Measurements from ENCODE around the gene XPNPEP2.

The XPNPEP2 gene

DNA sequence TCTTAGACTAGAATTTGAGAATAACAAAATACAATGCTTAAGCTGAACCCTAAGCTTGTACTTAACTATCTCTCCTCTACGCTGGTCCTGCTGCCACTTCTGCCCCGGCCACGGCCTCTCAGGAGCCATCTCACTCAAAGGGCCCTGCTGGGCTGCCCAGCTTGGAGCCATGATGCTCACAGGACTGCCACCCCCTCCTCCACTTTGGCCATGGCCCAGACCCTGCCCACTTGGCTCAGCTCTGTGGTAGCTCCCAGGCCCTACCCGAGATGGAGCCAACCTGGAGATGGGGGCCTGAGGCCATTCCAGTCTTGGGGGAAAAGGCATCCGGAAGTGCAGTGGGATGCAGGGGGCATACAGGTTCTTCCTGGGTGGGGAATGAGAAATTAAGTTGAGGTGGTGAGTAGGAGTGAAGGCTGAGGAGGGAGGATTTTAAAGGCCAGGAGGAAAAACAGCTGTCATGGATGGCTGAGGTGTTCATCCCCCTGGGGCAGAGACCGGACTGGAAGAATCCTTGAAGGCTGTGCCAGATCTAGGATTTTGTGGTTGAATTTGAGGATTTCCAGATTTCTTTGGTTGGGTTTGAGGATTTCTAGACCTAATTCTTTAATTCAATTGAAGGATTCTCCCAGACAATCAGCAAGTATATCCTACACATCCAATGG is 41.8 kb downstream of the XPNPEP2 start:
- FAIRE-seq = no peak

GRCh38 chrX:129781134-129781672 is 42.4 kb downstream of the XPNPEP2 start:
- FAIRE-seq = no peak

GRCh38 chrX:129781680-129782495 is 43.1 kb downstream of the XPNPEP2 start:
- no peak for FAIRE-seq

DNA sequence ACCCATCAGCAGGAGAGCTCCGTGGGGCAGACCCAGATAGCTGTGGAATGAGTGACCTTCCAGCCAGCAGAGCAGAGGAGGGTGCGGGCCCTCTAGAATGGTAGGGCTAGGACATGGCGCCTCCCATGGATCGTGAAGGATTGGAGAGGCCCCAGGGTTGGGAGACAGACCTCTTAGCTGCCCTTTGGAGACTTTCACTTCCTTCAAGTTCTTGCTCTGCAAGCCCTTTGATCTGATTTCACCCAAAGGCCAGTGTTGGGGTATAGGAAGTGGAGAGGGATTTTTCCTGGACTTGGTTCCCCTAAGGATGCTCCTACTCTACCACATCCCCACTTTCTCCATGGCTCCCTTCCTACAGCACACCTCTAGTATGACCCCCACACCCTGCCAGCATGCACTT is 43.9 kb downstream of the XPNPEP2 start:
- no peak for FAIRE-seq

- FAIRE-seq = no peak
These were observed 44.5 kb downstream of the XPNPEP2 start for GRCh38 chrX:129783291-129783713.

DNA sequence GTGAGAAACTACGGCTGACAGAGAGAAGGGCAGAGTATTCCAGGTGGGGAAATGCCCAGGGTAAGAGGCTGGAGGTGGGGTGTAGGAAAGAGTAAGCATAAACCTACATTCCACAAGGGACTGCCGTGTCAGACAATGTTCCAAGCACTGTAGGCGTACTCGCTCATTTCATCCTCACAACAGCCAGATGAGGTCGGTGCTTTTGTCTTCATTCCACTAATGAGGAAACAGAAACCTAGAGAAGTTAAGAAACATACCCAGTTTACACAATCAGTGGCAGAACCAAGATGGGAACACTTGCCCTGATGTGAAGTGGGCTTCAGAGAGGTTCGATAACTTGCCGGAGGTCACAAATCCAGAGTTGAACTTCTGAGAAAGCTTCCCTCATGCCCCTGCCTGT is 45.6 kb downstream of the XPNPEP2 start:
- FAIRE-seq = no peak

GRCh38 chrX:129785160-129785947 is 46.6 kb downstream of the XPNPEP2 start:
- FAIRE-seq = no peak

DNA sequence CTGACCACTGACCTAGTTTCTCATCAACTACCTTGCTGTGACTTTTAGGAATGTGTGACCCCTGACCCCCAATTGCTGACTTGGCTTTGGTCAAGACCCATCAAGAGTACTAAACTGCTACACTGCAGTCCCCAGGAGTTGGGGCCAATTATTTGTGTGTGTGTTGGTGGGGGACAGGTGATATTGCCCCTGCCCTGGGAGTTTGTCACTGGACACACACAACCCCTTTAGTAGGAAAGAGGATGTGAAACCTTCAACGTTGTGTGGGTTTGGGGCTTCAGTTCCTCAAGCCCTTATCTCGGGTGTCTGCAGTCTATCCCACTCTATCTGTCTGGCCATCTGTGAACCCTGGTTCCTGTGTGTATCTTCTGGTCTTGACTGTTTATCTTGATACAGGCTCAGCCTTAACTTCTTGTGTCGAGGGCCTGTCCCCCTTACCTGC is 47.5 kb downstream of the XPNPEP2 start:
- no peak for FAIRE-seq

GRCh38 chrX:129787336-129788055 is 48.7 kb downstream of the XPNPEP2 start:
- FAIRE-seq = no peak

GRCh38 chrX:129788527-129788926 is 49.7 kb downstream of the XPNPEP2 start:
- no peak for FAIRE-seq

DNA sequence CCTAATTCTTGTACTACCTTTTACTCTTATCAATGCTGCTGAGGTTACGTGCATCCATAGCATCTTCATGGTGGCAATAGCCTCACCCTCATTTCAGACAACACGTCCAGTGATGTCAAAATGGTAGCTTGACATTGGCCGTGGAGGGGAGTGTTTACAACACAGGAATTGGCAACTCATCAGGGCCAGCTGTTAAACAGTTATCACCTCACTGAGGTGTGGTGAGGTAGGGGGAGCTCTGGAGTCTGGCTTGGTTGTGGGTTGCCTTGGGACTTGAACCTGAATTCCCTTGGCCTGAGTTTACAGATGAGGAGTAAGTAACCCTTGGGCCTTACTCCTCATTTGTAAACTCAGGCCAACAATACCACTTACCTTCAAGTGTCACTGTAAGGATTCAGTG is 51.4 kb downstream of the XPNPEP2 start:
- no peak for FAIRE-seq

GRCh38 chrX:129790808-129791207 is 52.0 kb downstream of the XPNPEP2 start:
- no peak for FAIRE-seq

GRCh38 chrX:129791336-129791735 is 52.6 kb downstream of the XPNPEP2 start:
- FAIRE-seq = no peak

DNA sequence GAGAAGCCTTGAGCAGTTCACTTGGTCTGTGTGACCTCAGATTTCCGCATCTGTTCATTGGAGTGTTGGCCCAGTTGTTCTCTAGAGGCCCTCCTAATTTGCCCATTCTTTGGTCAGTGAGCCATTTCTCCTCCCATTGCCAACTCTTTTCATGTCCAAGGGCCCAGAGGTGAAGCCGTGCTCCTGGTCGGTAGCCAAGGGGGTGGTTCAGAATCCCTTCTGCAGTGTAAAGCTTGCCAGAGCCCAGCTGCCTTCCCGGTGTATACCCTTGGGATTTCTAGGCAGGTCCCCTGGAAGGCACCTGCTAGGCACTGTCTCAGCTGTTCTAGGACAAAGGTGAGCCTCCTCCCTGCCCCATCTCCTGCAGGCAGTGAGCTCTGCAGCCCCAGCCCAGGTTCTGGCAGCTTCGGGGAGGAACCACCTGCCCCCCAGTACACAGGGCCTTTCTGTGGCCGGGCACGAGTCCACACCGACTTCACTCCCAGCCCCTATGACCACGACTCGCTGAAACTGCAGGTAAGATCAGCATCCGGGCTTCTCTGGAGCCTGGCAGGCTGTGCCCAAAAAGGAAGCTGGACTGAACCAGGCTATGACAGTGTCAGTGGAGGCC is 53.3 kb downstream of the XPNPEP2 start:
- FAIRE-seq = no peak

DNA sequence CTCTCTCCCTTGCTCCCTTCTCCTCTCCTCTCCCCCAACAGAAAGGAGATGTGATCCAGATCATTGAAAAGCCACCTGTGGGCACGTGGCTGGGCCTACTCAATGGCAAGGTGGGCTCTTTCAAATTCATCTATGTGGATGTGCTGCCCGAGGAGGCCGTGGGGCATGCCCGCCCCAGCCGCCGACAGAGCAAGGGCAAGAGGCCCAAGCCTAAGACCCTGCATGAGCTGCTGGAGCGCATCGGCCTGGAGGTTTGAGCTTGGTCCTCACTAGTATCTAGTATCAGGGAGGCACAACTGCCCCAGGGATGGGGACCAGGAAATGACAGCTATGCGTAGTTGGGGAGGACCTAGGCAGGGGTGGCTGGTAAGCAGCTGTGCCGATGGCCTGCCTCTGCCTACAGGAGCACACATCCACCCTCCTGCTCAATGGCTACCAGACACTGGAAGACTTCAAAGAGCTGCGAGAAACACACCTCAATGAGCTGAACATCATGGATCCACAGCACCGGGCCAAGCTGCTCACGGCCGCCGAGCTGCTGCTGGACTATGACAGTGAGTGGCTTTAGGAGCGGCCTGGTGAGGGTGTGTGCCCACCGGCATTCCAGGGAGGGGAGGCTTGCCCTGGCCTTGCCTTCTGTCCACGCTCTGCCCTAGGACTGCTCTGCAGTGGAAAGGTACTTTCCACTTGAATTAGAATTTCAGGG is 54.0 kb downstream of the XPNPEP2 start:
- no peak for FAIRE-seq

- no peak for FAIRE-seq
These were observed 54.9 kb downstream of the XPNPEP2 start for GRCh38 chrX:129793604-129794191.

- no peak for FAIRE-seq
These were observed 56.8 kb downstream of the XPNPEP2 start for GRCh38 chrX:129795584-129795983.

- no peak for FAIRE-seq
These were observed 58.6 kb downstream of the XPNPEP2 start for GRCh38 chrX:129797251-129797906.

- no peak for FAIRE-seq
These were observed 59.7 kb downstream of the XPNPEP2 start for GRCh38 chrX:129798456-129798855.

GRCh38 chrX:129798888-129799287 is 60.1 kb downstream of the XPNPEP2 start:
- FAIRE-seq = no peak

Measured in A204.1 (cell line).